IPS DF 4.7 (cell line): Measurements from ENCODE around the gene MED27.

Experiments used
- DNase-seq: peaks from one replicate; pipeline ENCODE4 v3.0.0-alpha.2; 2013; ENCODE audit warnings: low spot score; ENCODE audit errors: extremely low read depth

MED27 gene

DNA sequence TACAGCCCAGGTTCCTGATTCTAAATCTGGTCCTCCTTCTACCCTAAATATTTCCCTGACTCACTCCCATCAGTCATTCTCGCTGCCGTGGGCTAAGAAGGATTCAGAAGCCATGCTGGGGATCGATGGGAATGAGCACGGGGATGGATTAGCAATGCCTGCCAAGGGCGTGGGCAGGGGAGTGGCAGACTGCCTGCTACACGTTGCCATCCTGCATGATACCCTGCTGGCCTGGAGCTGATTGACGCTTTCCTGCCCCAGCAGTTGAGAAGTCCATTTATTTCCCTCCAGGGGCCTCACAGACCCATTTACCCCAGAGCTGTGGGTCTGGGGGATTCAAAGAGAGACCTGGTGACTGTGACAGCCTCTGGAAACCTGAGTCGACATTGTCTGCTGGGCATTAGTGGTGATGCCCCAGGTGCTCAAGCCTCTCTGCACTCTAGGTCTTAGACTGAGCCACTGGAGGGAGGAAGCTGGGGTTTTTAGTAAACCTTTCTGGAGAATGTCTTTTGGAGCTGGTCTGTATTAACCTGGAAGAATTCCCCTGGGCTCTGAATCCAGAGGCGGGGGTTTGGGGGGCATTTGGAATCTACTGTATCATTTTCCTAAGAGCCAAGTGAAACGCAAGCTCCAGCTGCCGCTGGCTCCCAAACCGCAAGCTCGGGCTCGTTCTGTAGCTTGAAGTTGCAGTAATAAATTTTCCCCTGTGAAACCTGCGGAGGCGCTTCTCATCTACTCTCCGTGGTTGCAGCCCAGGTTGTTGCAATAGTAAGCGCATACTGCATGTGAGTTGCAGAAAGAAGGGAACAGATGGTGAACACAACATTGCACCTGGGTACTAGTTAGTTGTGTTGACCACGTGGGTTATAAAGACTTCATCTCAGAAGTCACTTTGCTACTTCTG is 263.4 kb downstream of the MED27 start:
- DNase-seq: no peak

DNA sequence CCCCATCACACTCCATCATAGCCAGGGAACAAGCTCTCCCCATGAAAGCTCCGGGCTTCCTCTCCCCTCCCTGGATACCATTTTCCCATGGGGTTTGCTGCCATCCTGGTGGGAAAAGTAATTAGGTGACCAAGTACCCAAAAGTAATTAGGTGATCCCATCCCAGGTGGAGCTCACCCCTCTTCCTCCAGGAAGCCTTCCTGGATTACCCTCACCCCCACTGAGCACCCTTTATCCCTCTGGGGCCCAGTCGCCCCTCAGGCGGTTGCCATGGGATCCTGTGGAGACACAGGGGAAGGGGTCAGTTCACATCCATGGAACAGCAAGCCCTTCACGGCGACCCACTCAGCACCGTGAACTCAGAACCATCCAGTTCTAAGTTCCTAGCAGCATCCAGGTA is 265.0 kb downstream of the MED27 start:
- no peak for DNase-seq

DNA sequence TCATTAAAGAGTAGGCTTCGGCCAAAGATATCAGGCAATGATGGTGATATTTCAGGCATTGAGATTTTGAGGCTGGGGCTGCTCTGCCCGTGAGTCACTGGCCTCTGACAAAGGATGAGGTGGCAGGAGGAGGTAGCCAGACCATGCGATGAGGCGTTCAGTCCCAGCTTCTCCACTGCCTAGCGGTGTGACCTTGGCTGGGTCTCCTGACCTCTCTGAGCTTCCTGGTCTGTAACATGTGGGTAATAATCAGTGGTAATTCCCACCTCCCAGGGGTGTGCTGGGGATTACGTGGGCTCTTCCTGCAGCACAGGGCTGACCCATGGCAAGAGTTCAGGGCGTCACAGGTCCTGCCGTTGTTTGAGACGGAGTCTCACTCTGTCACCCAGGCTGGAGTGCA is 266.6 kb downstream of the MED27 start:
- DNase-seq: no peak

DNA sequence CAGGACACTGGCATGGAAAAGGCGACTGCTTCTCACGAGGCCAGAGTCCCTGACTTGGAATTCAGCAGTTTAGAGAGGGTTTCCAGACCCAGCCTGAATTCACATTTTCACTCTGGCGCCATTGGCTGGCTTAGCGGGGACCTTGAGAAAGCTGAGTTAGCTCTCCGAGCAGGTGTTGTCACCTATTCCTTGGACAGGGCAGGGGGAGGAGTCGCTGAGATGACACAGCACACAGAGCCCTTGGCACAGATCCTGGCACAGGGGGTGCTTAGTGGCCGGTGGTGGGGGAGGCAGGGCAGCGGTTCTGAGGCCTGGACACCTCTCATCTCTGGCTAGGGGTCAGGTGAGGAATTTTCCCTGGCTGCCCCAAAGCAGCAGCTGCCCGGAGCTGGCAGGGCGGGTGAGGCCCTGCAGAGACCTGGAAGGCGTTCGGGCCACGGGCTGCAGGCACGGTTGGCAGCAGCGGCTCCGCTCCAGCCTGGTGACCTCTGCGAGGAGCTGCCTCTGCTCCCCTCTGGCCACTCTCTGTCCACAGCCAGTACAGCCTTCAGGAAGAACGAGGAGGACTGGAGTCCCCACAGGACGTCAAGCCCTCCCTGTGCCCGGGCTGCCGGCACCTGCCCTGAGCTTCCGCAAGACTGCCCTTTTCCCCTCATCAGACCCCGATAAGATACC is 267.4 kb downstream of the MED27 start:
- no peak for DNase-seq

DNA sequence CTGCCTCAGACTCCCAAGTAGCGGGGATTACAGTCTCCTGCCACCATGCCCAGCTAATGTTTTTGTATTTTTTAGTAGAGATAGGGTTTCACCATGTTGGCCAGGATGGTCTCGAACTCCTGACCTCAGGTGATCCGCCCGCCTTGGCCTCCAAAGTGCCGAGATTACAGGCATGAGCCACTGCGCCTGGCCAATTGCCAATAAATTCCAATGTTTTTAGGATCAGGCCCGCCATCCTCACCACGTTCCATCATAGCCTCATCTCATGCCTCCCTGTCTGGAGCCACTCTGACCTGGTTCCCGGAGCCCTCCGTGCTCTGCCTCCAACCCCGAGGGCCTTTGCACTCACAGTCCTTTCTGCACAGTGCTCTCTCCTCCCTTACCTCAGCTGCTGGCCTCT is 268.3 kb downstream of the MED27 start:
- no peak for DNase-seq

DNA sequence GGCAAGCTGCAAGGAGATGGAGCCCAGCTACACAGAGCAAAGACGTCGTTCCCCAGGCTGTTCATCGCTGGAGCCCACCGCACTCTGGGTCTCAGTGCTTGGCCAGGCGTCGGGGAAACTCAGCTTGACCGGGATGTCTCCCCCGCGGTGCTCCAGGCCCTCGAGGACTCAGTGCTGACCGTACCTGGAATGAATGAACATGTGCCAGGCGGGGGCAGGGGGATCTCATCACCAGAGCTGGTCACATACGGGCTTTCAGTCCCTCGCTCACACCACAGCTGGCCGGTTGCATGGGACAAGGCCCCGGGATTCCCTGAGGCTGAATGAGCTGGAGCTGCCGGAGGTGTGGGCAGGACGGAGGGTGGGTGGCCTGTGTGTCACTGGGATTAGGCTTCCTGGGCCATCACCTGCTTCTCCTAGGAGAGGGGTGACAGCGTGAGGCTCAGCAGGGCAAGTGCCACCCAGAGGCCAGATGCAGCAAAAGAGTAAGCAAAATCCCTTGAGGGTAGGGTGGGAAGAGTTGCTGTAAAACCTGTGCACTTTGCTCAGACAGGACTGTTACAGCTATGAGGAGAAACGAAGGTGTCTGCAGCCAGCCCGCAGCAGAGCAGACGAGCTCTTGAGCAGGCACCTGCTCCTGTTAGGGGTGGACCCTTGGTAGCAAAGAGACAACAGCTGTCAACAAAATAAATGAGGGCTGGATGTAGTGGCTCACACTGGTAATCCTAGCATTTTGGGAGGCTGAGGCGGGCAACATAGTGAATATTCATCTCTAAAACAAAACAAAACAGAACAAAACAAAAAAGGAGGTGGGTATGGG is 269.1 kb downstream of the MED27 start:
- no peak for DNase-seq
